ENCODE measurements around the gene MESP2.

GRCh38 chr15:89802986-89803824 lies 27.1 kb downstream of the MESP2 start:
- TF ChIP-seq CTCF (conservative IDR thresholded peaks at IDR 0.05; ENCODE audit: low read length) (no peak), EZH2phosphoT487 (IDR thresholded peaks at IDR 0.05; ENCODE audit: borderline replicate concordance, low read depth, low read length) (no peak)

Data from OCI-LY7 (cell line).